HepG2 (cell line): ENCODE results near the gene SINHCAF. TPM values are rescaled to one million over a fixed set of nuclear protein-coding genes. Genes with fewer than 3 reads are reported as not detected.

Experiments
- CHD2 ChIP-seq: IDR thresholded peaks from 2 replicates; pipeline ENCODE4 v1.6.1; 2011; ENCODE audit warnings: low read depth, low read length, improper control_type of control experiment
- FOXK1 ChIP-seq: sonication (generic); formaldehyde crosslinking; IDR thresholded peaks from 2 replicates; pipeline ENCODE4 v1.4.0; 2020; ENCODE audit warnings: low read depth, missing genetic modification reagents, borderline replicate concordance
- HNF4A ChIP-seq: sonication (generic); formaldehyde crosslinking; IDR thresholded peaks from 2 replicates; pipeline ENCODE4 v1.4.0; 2020; ENCODE audit warnings: missing genetic modification reagents
- HNRNPH1 ChIP-seq: fragments of 200-400 bp; formaldehyde crosslinking; optimal IDR thresholded peaks from 2 replicates; pipeline ENCODE3; 2017; ENCODE audit warnings: mild to moderate bottlenecking, low read depth, low read length
- KDM5A ChIP-seq: fragments of 200-600 bp; sonication (generic); IDR thresholded peaks from 2 replicates; pipeline ENCODE4 v1.7.0; 2018; ENCODE audit warnings: antibody characterized with exemption, mild to moderate bottlenecking, low read length, borderline replicate concordance
- KLF16 ChIP-seq, 2 experiments: sonication (generic) in 1 of 2; formaldehyde crosslinking in 1 of 2; IDR thresholded peaks; 2 replicates each; pipeline versions ENCODE4 v1.6.1 to v1.8.0; 2016 to 2023; ENCODE audit warnings: missing genetic modification reagents in 2 of 2, missing compliant biosample characterization in 1 of 2
- MED1 ChIP-seq: sonication (generic); formaldehyde crosslinking; IDR thresholded peaks from 2 replicates; pipeline ENCODE4 v1.4.0; 2020; ENCODE audit warnings: missing genetic modification reagents
- NPAS2 ChIP-seq: sonication (generic); formaldehyde crosslinking; IDR thresholded peaks from 2 replicates; pipeline ENCODE4 v1.8.0; 2022; ENCODE audit warnings: mild to moderate bottlenecking, missing genetic modification reagents, borderline replicate concordance
- PHF8 ChIP-seq: sonication (generic); formaldehyde crosslinking; IDR thresholded peaks from 2 replicates; pipeline ENCODE4 v1.5.0; 2020; ENCODE audit warnings: missing genetic modification reagents
- SETDB1 ChIP-seq: sonication (generic); formaldehyde crosslinking; IDR thresholded peaks from 2 replicates; pipeline ENCODE4 v1.5.1; 2020; ENCODE audit warnings: missing genetic modification reagents, mild to moderate bottlenecking, borderline replicate concordance
- SIN3B ChIP-seq: fragments of 150-350 bp; IDR thresholded peaks from 2 replicates; pipeline ENCODE4 v1.6.1; 2014; ENCODE audit warnings: low read length
- YEATS4 ChIP-seq: sonication (generic); formaldehyde crosslinking; IDR thresholded peaks from 2 replicates; pipeline ENCODE4 v1.4.0; 2020; ENCODE audit warnings: missing genetic modification reagents, borderline replicate concordance
- ZIK1 ChIP-seq: sonication (generic); formaldehyde crosslinking; IDR thresholded peaks from 2 replicates; pipeline ENCODE4 v1.5.0; 2020; ENCODE audit warnings: mild to moderate bottlenecking, low read depth, missing genetic modification reagents, borderline replicate concordance
- ZNF451 ChIP-seq: sonication (generic); formaldehyde crosslinking; IDR thresholded peaks from 2 replicates; pipeline ENCODE4 v1.5.0; 2020; ENCODE audit warnings: mild to moderate bottlenecking, missing genetic modification reagents
- ZNF460 ChIP-seq: sonication (generic); formaldehyde crosslinking; IDR thresholded peaks from 2 replicates; pipeline ENCODE4 v1.5.1; 2020; ENCODE audit warnings: missing genetic modification reagents, mild to moderate bottlenecking, borderline replicate concordance
- ZSCAN9 ChIP-seq: IDR thresholded peaks from 2 replicates; pipeline ENCODE4 v1.6.1; 2016; ENCODE audit warnings: borderline replicate concordance
- polyA plus RNA-seq, 8 experiments: library from polyadenylated mRNA; depleted of rRNA in 3 of 8; stranded (reverse) in 7 of 8; unstranded in 1 of 8; fragments of >200 nt; fragmentation: Illumina TruSeq in 4 of 8; extraction: Trizol in 4 of 8; gene quantifications; 2 replicates each; pipeline versions ENCODE4 v1.2.1 to v1.2.3, GENCODE V29; 2011 to 2016; ENCODE audit warnings: low read depth in 4 of 8, missing spikeins in 1 of 8, mixed read lengths in 1 of 8; ENCODE audit not compliant: insufficient read depth in 1 of 8
- total RNA-seq, 5 experiments: library from RNA; depleted of rRNA; stranded (reverse); fragments of >200 nt; fragmentation: Illumina TruSeq; extraction: Trizol; gene quantifications; 2 replicates each; pipeline ENCODE4 v1.2.3, GENCODE V29; 2016; ENCODE audit warnings: low read depth in 1 of 5
- TF ChIP-seq, protein P1 (sequence below): sonication (generic); formaldehyde crosslinking; IDR thresholded peaks from 2 replicates; pipeline ENCODE4 v1.4.0; 2020; ENCODE audit warnings: mild to moderate bottlenecking, missing genetic modification reagents
- TF ChIP-seq, protein P2 (sequence below): IDR thresholded peaks from 2 replicates; pipeline ENCODE4 v1.6.1; 2012; ENCODE audit warnings: inconsistent platforms
- TF ChIP-seq, protein P3 (sequence below): sonication (generic); formaldehyde crosslinking; IDR thresholded peaks from 2 replicates; pipeline ENCODE4 v1.8.0; 2022; ENCODE audit warnings: mild to moderate bottlenecking, missing genetic modification reagents, moderate library complexity

SINHCAF gene
- total and polyA plus RNA-seq, 2 of the 13 experiments (the other 11 are each of a cell fraction or from before 2014, with no cell fraction given), result 54.6 to 97.8 TPM

DNA sequence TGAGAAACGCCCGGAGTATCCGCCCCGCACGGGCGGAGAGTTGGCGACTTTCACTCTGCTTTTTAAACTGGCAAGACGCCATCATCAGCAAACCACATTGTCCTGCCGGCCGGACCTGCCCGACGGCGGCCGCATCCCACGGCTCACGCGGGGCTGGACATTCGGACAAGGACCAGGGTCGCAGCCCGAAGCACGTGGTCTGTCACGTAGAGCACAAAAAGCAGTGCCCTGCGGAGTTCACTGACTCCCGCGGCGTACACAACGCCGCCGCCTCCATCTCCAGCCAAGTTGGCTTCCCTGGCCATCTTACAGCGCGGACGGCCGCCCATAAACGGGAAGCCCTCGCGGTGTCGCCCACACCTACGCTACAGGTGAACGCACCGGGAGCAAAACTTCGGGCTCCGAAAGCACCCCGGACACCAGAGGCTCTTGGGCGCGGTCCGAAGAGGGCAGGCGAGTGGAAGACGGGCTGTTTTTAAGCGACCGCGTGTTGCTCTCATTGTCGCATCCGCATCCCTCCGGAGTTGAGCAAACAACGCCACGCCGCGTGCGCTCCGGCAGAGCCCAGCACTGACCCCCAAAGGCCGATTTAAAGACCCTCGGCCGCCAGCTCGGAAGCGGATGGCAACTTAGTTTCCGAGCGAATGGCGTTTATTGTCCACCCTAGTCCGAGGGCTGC is 966 bp downstream of the SINHCAF start (continued):
- TF ChIP-seq, protein P1, sequence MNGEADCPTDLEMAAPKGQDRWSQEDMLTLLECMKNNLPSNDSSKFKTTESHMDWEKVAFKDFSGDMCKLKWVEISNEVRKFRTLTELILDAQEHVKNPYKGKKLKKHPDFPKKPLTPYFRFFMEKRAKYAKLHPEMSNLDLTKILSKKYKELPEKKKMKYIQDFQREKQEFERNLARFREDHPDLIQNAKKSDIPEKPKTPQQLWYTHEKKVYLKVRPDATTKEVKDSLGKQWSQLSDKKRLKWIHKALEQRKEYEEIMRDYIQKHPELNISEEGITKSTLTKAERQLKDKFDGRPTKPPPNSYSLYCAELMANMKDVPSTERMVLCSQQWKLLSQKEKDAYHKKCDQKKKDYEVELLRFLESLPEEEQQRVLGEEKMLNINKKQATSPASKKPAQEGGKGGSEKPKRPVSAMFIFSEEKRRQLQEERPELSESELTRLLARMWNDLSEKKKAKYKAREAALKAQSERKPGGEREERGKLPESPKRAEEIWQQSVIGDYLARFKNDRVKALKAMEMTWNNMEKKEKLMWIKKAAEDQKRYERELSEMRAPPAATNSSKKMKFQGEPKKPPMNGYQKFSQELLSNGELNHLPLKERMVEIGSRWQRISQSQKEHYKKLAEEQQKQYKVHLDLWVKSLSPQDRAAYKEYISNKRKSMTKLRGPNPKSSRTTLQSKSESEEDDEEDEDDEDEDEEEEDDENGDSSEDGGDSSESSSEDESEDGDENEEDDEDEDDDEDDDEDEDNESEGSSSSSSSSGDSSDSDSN (CRISPR knock-in tag), result peak; percentile 15; the same call in 1 of the 2 replicates
- no peak for TF ChIP-seq SETDB1 (CRISPR knock-in tag)
- no peak for TF ChIP-seq ZNF460 (CRISPR knock-in tag)
- TF ChIP-seq, protein P2, sequence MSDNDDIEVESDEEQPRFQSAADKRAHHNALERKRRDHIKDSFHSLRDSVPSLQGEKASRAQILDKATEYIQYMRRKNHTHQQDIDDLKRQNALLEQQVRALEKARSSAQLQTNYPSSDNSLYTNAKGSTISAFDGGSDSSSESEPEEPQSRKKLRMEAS, result peak; percentile 84
- no peak; the same call in 1 of the 2 replicates for TF ChIP-seq MED1 (CRISPR knock-in tag)
- peak; percentile 40 for TF ChIP-seq PHF8 (CRISPR knock-in tag)
- TF ChIP-seq CHD2, result no peak
- no peak for TF ChIP-seq HNRNPH1
- peak; percentile 76; the same call in 1 of the 2 replicates for TF ChIP-seq ZNF451 (CRISPR knock-in tag)
- peak; percentile 40 for TF ChIP-seq ZIK1 (CRISPR knock-in tag)
- peak; percentile 4; the same call in 1 of the 2 replicates for TF ChIP-seq HNF4A (CRISPR knock-in tag)
- no peak; the same call in 1 of the 2 replicates for TF ChIP-seq FOXK1
- no peak for TF ChIP-seq KLF16 (CRISPR knock-in tag; IDR thresholded peaks at IDR 0.05)
- no peak; the same call in 1 of the 2 replicates for TF ChIP-seq YEATS4 (CRISPR knock-in tag)
- no peak for TF ChIP-seq SIN3B
- TF ChIP-seq KDM5A, result no peak
- TF ChIP-seq NPAS2 (CRISPR knock-in tag), result no peak
- TF ChIP-seq, protein P3, sequence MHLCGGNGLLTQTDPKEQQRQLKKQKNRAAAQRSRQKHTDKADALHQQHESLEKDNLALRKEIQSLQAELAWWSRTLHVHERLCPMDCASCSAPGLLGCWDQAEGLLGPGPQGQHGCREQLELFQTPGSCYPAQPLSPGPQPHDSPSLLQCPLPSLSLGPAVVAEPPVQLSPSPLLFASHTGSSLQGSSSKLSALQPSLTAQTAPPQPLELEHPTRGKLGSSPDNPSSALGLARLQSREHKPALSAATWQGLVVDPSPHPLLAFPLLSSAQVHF (CRISPR knock-in tag), result no peak
- peak; percentile 33; the same call in 1 of the 2 replicates for TF ChIP-seq ZSCAN9 (CRISPR knock-in tag)
